Adrenal gland (tissue), 5 donors: ENCODE measurements around the gene RSPH4A.

Experiments
- POLR2A ChIP-seq, 2 donors: fragments of 450-650 bp; IDR thresholded peaks; one replicate each; pipeline ENCODE4 v1.6.1; 2017; ENCODE audit warnings: antibody characterized with exemption in 2 of 2, mild to moderate bottlenecking in 2 of 2, moderate library complexity in 1 of 2
- TF ChIP-seq, protein P1 (sequence below), 6 experiments: fragments of 450-650 bp in 4 of 6; fragments of 200-600 bp in 2 of 6; sonication (generic) in 1 of 6; IDR thresholded peaks; 1 replicate in 5 of 6; 2 replicates in 1 of 6; pipeline versions ENCODE4 v1.5.1 to v1.8.0; 2016 to 2021; ENCODE audit warnings: antibody characterized with exemption in 6 of 6, mild to moderate bottlenecking in 2 of 6, moderate library complexity in 1 of 6
- donor health status: DM: no; HTN: no; CAD: no.

DNA sequence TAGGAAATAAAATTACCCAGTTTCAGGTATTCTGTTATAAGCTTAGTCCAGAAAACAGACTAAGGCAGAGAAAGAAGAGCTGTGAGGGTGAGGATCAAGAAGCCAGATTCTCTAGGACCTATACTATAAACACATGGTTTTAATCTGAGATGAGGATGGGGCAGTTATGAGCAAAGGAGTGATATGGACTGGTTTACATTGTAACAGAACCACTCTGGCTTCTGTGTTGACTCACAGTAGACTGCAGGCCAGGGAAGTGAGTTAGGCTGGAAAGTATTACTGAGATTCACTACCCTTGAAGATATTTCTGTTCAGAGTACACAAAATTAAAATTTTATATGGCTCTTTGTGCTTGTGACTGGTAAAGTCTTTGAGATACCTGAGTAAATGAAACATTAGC, 48.2 kb upstream of the RSPH4A start:
- TF ChIP-seq, protein P1, sequence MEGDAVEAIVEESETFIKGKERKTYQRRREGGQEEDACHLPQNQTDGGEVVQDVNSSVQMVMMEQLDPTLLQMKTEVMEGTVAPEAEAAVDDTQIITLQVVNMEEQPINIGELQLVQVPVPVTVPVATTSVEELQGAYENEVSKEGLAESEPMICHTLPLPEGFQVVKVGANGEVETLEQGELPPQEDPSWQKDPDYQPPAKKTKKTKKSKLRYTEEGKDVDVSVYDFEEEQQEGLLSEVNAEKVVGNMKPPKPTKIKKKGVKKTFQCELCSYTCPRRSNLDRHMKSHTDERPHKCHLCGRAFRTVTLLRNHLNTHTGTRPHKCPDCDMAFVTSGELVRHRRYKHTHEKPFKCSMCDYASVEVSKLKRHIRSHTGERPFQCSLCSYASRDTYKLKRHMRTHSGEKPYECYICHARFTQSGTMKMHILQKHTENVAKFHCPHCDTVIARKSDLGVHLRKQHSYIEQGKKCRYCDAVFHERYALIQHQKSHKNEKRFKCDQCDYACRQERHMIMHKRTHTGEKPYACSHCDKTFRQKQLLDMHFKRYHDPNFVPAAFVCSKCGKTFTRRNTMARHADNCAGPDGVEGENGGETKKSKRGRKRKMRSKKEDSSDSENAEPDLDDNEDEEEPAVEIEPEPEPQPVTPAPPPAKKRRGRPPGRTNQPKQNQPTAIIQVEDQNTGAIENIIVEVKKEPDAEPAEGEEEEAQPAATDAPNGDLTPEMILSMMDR (IDR thresholded peaks at IDR 0.05) = no peak
- TF ChIP-seq POLR2A (IDR thresholded peaks at IDR 0.05) = no peak
